Measurements from ENCODE around the gene CDC42EP3. TPM values are rescaled to one million over a fixed set of nuclear protein-coding genes. Genes with fewer than 3 reads are reported as not detected.

Gene CDC42EP3
- polyA plus RNA-seq, 1 donor from 2014 or later, result 25.2 TPM

- no peaks in the 10 kb centered on the region for H3K27me3 ChIP-seq (ENCODE audit: insufficient read depth, low read depth, low read length)
- H2AFZ ChIP-seq (ENCODE audit: low read depth, low read length), result no peak overlapping the region
- no peak overlapping the region for H3K27ac ChIP-seq (ENCODE audit: low read length)
- no peak overlapping the region for H3K4me2 ChIP-seq (ENCODE audit: low read length)
- no peaks in the 10 kb centered on the region for H3F3A ChIP-seq (ENCODE audit: insufficient read depth, low read length, poor library complexity, severe bottlenecking)
- H3K79me2 ChIP-seq (replicated peaks; ENCODE audit: insufficient read depth, low read length), result no peaks in the 10 kb centered on the region
- peaks cover 4% of the 10 kb centered on the region for H3K9me3 ChIP-seq (ENCODE audit: low read length)
- no peaks in the 10 kb centered on the region for H4K20me1 ChIP-seq (ENCODE audit: insufficient read depth)
- no peaks in the 10 kb centered on the region for H3K9me2 ChIP-seq (ENCODE audit: insufficient read depth, low read length)
- H3K9ac ChIP-seq (ENCODE audit: low read length), result no peak overlapping the region
- TF ChIP-seq EZH2 (IDR thresholded peaks at IDR 0.05; ENCODE audit: borderline replicate concordance, insufficient read depth, low read length, poor library complexity, severe bottlenecking), result no peak
- H3K36me3 ChIP-seq (ENCODE audit: insufficient read depth, low read length), result no peaks in the 10 kb centered on the region
- no peak overlapping the region for H3K4me3 ChIP-seq (ENCODE audit: low read length)
Measured at GRCh38 chr2:37604716-37605115, 66.7 kb downstream of the CDC42EP3 start.

- Histone ChIP-seq H3K36me3 (ENCODE audit: insufficient read depth, low read length) (no peaks in the 10 kb centered on the region), H3K9ac (ENCODE audit: low read length) (no peak overlapping the region), H3F3A (ENCODE audit: insufficient read depth, low read length, poor library complexity, severe bottlenecking) (no peaks in the 10 kb centered on the region), H4K20me1 (ENCODE audit: insufficient read depth) (no peaks in the 10 kb centered on the region), H3K79me2 (replicated peaks; ENCODE audit: insufficient read depth, low read length) (no peaks in the 10 kb centered on the region), H3K4me2 (ENCODE audit: low read length) (no peak overlapping the region), H3K27me3 (ENCODE audit: insufficient read depth, low read depth, low read length) (no peaks in the 10 kb centered on the region), H3K9me2 (ENCODE audit: insufficient read depth, low read length) (no peaks in the 10 kb centered on the region), H2AFZ (ENCODE audit: low read depth, low read length) (no peak overlapping the region), H3K4me3 (ENCODE audit: low read length) (no peak overlapping the region), H3K9me3 (ENCODE audit: low read length) (no peaks in the 10 kb centered on the region), H3K27ac (ENCODE audit: low read length) (no peak overlapping the region)
- TF ChIP-seq EZH2 (IDR thresholded peaks at IDR 0.05; ENCODE audit: borderline replicate concordance, insufficient read depth, low read length, poor library complexity, severe bottlenecking) (no peak), EP300 (conservative IDR thresholded peaks at IDR 0.05; ENCODE audit: poor library complexity, severe bottlenecking) (no peak), REST (IDR thresholded peaks at IDR 0.05; ENCODE audit: borderline replicate concordance) (no peak), SMC3 (conservative IDR thresholded peaks at IDR 0.05; ENCODE audit: poor library complexity) (no peak), POLR2AphosphoS5 (IDR thresholded peaks at IDR 0.05) (no peak), MXI1 (conservative IDR thresholded peaks at IDR 0.05; ENCODE audit: poor library complexity, severe bottlenecking) (no peak), CTCF (IDR thresholded peaks at IDR 0.05; ENCODE audit: poor library complexity, severe bottlenecking) (no peak), TAF1 (IDR thresholded peaks at IDR 0.05; ENCODE audit: low read depth) (no peak), RAD21 (conservative IDR thresholded peaks at IDR 0.05) (no peak)
Measured at GRCh38 chr2:37602702-37603101, 68.7 kb downstream of the CDC42EP3 start.

- H3K36me3 ChIP-seq (ENCODE audit: insufficient read depth, low read length), result no peaks in the 10 kb centered on the region
- H3K79me2 ChIP-seq (replicated peaks; ENCODE audit: insufficient read depth, low read length), result no peaks in the 10 kb centered on the region
- H3K9ac ChIP-seq (ENCODE audit: low read length), result no peak overlapping the region
- H4K20me1 ChIP-seq (ENCODE audit: insufficient read depth), result no peaks in the 10 kb centered on the region
- no peak overlapping the region for H2AFZ ChIP-seq (ENCODE audit: low read depth, low read length)
- H3F3A ChIP-seq (ENCODE audit: insufficient read depth, low read length, poor library complexity, severe bottlenecking), result no peaks in the 10 kb centered on the region
- no peaks in the 10 kb centered on the region for H3K9me3 ChIP-seq (ENCODE audit: low read length)
- no peaks in the 10 kb centered on the region for H3K9me2 ChIP-seq (ENCODE audit: insufficient read depth, low read length)
- no peak overlapping the region for H3K4me3 ChIP-seq (ENCODE audit: low read length)
- H3K4me2 ChIP-seq (ENCODE audit: low read length), result no peak overlapping the region
- H3K27ac ChIP-seq (ENCODE audit: low read length), result no peak overlapping the region
- TF ChIP-seq CTCF (IDR thresholded peaks at IDR 0.05; ENCODE audit: poor library complexity, severe bottlenecking), result no peak
- no peak for TF ChIP-seq TAF1 (IDR thresholded peaks at IDR 0.05; ENCODE audit: low read depth)
- TF ChIP-seq MXI1 (conservative IDR thresholded peaks at IDR 0.05; ENCODE audit: poor library complexity, severe bottlenecking), result no peak
- no peak for TF ChIP-seq EP300 (conservative IDR thresholded peaks at IDR 0.05; ENCODE audit: poor library complexity, severe bottlenecking)
- TF ChIP-seq REST (IDR thresholded peaks at IDR 0.05; ENCODE audit: borderline replicate concordance), result no peak
- no peak for TF ChIP-seq SMC3 (conservative IDR thresholded peaks at IDR 0.05; ENCODE audit: poor library complexity)
- no peak for TF ChIP-seq RAD21 (conservative IDR thresholded peaks at IDR 0.05)
- TF ChIP-seq EZH2 (IDR thresholded peaks at IDR 0.05; ENCODE audit: borderline replicate concordance, insufficient read depth, low read length, poor library complexity, severe bottlenecking), result no peak
- TF ChIP-seq POLR2AphosphoS5 (IDR thresholded peaks at IDR 0.05), result no peak
- H3K27me3 ChIP-seq (ENCODE audit: insufficient read depth, low read depth, low read length), result no peaks in the 10 kb centered on the region
Measured at GRCh38 chr2:37602040-37602439, 69.4 kb downstream of the CDC42EP3 start.

All from neural cell (in vitro differentiated cells).